Loucy (cell line): Measurements from ENCODE around the gene EDIL3.

Experiments
- CTCF ChIP-seq: fragments of 200-600 bp; sonication (generic); conservative IDR thresholded peaks from 2 replicates; pipeline ENCODE4 v1.5.1; 2014; ENCODE audit warnings: mild to moderate bottlenecking, antibody characterized with exemption, low read length
- EZH2phosphoT487 ChIP-seq: fragments of 200-600 bp; IDR thresholded peaks from 2 replicates; pipeline ENCODE4 v1.6.1; 2018; ENCODE audit warnings: antibody characterized with exemption, mild to moderate bottlenecking, moderate library complexity, borderline replicate concordance

GRCh38 chr5:84148651-84149050 is 236.0 kb downstream of the EDIL3 start:
- TF ChIP-seq CTCF (no peak), EZH2phosphoT487 (no peak)
